ENCODE results near the gene KIF26A. TPM values are rescaled to one million over a fixed set of nuclear protein-coding genes. Genes with fewer than 3 reads are reported as not detected.
A peak's percentile ranks its signal among the peaks of the same experiment; 100 is the strongest.
"Not testable (repeated sequence)": the region's sequence is repeated elsewhere in the genome, so short reads cannot be mapped to it uniquely, and the experiment has no call there.

Gene KIF26A
- total RNA-seq, 1 experiment from 2014 or later: 5.5 TPM

GRCh38 chr14:104224131-104224505 is 85.7 kb downstream of the KIF26A start:
- ChIA-PET CTCF (no interaction called here), POLR2A (no interaction called here)
- TF ChIP-seq, protein P1, sequence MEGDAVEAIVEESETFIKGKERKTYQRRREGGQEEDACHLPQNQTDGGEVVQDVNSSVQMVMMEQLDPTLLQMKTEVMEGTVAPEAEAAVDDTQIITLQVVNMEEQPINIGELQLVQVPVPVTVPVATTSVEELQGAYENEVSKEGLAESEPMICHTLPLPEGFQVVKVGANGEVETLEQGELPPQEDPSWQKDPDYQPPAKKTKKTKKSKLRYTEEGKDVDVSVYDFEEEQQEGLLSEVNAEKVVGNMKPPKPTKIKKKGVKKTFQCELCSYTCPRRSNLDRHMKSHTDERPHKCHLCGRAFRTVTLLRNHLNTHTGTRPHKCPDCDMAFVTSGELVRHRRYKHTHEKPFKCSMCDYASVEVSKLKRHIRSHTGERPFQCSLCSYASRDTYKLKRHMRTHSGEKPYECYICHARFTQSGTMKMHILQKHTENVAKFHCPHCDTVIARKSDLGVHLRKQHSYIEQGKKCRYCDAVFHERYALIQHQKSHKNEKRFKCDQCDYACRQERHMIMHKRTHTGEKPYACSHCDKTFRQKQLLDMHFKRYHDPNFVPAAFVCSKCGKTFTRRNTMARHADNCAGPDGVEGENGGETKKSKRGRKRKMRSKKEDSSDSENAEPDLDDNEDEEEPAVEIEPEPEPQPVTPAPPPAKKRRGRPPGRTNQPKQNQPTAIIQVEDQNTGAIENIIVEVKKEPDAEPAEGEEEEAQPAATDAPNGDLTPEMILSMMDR (IDR thresholded peaks at IDR 0.05; ENCODE audit: insufficient read depth in 1 of 2, low read depth in 1 of 2, low read length in 1 of 2, severe bottlenecking in 1 of 2, unreplicated experiment in 1 of 2): no peak
- Histone ChIP-seq H3K27me3 (replicated peaks; ENCODE audit: control insufficient read depth, insufficient read depth, low read length) (no peaks in the 10 kb centered on the region), H3K36me3 (ENCODE audit: control insufficient read depth, insufficient read depth, low read length) (no peaks in the 10 kb centered on the region), H3K4me3 (ENCODE audit: low read depth, low read length) (no peak overlapping the region), H3K9me3 (peaks cover 6% of the 10 kb centered on the region), H3K4me1 (0 out of 2 replicates have a peak, but pooled peaks cover 4% of the 10 kb centered on the region)
- Mint-ChIP-seq H3K27ac (ENCODE audit: unreplicated experiment) (no peak overlapping the region), H3K9me3 (ENCODE audit: unreplicated experiment) (no peaks in the 10 kb centered on the region), H3K4me1 (ENCODE audit: low read depth, unreplicated experiment) (no peaks in the 10 kb centered on the region), H3K27me3 (ENCODE audit: insufficient read depth, unreplicated experiment) (no peaks in the 10 kb centered on the region), H3K4me3 (ENCODE audit: unreplicated experiment) (no peak overlapping the region), H3K36me3 (ENCODE audit: insufficient read depth, unreplicated experiment) (no peaks in the 10 kb centered on the region)
- no peak for DNase-seq
- no TSS peak for BruUV-seq (replicated peaks)
- intact Hi-C loops (cut with micrococcal nuclease; ENCODE audit: unreplicated experiment): no loop called here

DNA sequence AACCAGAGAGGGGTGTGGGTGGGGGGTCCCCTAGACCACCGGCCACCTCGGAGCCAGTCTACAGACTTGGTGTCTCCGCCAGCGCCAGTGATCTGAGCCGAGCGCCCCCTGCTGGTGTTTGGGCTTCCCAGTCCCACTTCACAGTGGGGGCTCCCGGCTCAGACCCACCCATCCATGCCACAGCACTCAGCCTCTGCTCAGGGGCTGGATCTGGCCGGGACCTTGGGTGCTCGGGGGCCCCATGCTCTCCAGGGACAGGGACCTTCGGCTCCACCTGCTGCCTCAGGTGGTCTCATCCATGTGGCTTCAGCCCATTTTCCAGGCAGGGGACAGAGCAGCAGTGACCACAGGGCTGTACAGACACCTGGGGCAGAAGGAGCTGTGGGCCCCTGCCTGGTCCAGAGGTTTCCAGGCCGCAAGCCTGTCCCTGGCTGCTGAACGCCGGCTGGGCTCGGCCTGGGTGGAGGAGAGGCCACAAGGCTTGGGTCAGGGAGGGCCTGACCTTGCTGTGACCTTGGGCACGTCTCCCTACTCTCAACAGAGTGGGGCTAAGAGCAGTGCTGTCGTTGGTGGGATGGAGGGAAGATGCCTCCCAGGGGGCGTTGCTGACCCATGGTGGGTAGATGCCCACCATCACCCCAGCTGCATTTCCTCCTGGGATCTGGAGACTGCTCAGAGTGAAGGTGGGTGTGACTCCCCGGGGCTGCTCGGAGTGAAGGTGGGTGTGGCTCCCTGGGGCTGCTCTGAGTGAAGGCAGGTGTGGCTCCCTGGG is 86.3 kb downstream of the KIF26A start:
- no peaks in the 10 kb centered on the region for H3K27me3 Mint-ChIP-seq (ENCODE audit: insufficient read depth, unreplicated experiment)
- H3K9me3 ChIP-seq: peaks cover 6% of the 10 kb centered on the region
- H3K36me3 Mint-ChIP-seq (ENCODE audit: insufficient read depth, unreplicated experiment): no peaks in the 10 kb centered on the region
- H3K4me3 ChIP-seq (ENCODE audit: low read depth, low read length): no peak overlapping the region
- no peaks in the 10 kb centered on the region for H3K27me3 ChIP-seq (replicated peaks; ENCODE audit: control insufficient read depth, insufficient read depth, low read length)
- H3K4me1 Mint-ChIP-seq (ENCODE audit: low read depth, unreplicated experiment): no peaks in the 10 kb centered on the region
- no peaks in the 10 kb centered on the region for H3K36me3 ChIP-seq (ENCODE audit: control insufficient read depth, insufficient read depth, low read length)
- H3K27ac Mint-ChIP-seq (ENCODE audit: unreplicated experiment): peak overlapping the region; percentile 53
- no peak for DNase-seq
- ChIA-PET POLR2A (no interaction called here), CTCF (interaction anchor here (0.5 kb wide), 1 partner anchor 57 kb away, joined by 3 read pairs; no protein-coding TSS in a partner anchor)
- TF ChIP-seq, protein P1 (IDR thresholded peaks at IDR 0.05; ENCODE audit: insufficient read depth in 1 of 2, low read depth in 1 of 2, low read length in 1 of 2, severe bottlenecking in 1 of 2, unreplicated experiment in 1 of 2): peak in 1 of 2 experiments; percentile 24
- peak overlapping the region; percentile 36 for H3K4me3 Mint-ChIP-seq (ENCODE audit: unreplicated experiment)
- no TSS peak for BruUV-seq (replicated peaks)
- H3K9me3 Mint-ChIP-seq (ENCODE audit: unreplicated experiment): no peaks in the 10 kb centered on the region
- intact Hi-C loops (cut with micrococcal nuclease; ENCODE audit: unreplicated experiment): no loop called here
- H3K4me1 ChIP-seq: 0 out of 2 replicates have a peak, but pooled peaks cover 4% of the 10 kb centered on the region

DNA sequence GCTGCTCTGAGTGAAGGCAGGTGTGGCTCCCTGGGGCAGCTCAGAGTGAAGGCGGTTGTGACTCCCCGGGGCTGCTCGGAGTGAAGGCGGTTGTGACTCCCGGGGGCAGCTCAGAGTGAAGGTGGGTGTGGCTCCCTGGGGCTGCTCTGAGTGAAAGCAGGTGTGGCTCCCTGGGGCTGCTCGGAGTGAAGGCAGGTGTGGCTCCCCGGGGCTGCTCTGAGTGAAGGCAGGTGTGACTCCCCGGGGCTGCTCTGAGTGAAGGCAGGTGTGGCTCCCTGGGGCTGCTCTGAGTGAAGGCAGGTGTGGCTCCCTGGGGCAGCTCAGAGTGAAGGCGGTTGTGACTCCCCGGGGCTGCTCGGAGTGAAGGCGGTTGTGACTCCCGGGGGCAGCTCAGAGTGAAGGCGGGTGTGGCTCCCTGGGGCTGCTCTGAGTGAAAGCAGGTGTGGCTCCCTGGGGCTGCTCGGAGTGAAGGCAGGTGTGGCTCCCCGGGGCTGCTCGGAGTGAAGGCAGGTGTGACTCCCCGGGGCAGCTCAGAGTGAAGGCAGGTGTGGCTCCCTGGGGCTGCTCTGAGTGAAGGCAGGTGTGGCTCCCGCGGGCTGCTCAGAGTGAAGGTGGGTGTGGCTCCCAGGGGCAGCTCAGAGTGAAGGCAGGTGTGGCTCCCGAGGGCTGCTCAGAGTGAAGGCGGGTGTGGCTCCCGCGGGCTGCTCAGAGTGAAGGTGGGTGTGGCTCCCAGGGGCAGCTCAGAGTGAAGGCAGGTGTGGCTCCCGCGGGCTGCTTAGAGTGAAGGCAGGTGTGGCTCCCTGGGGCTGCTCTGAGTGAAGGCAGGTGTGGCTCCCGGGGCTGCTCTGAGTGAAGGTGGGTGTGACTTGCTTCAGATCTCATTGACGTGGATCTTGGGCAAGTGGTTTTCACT is 87.1 kb downstream of the KIF26A start:
- H3K9me3 Mint-ChIP-seq (ENCODE audit: unreplicated experiment); H3K4me1 Mint-ChIP-seq (ENCODE audit: low read depth, unreplicated experiment); POLR2A ChIA-PET; H3K4me3 ChIP-seq (ENCODE audit: low read depth, low read length); H3K36me3 Mint-ChIP-seq (ENCODE audit: insufficient read depth, unreplicated experiment); H3K27me3 Mint-ChIP-seq (ENCODE audit: insufficient read depth, unreplicated experiment); intact Hi-C loops (cut with micrococcal nuclease; ENCODE audit: unreplicated experiment); H3K36me3 ChIP-seq (ENCODE audit: control insufficient read depth, insufficient read depth, low read length); H3K4me1 ChIP-seq; BruUV-seq (replicated peaks); H3K9me3 ChIP-seq; H3K27me3 ChIP-seq (replicated peaks; ENCODE audit: control insufficient read depth, insufficient read depth, low read length): not testable (repeated sequence)
- CTCF ChIA-PET: interaction anchor here (0.7 kb wide), 1 partner anchor 12 kb away, joined by 3 read pairs; no protein-coding TSS in a partner anchor
- peak overlapping the region; percentile 36 for H3K4me3 Mint-ChIP-seq (ENCODE audit: unreplicated experiment)
- H3K27ac Mint-ChIP-seq (ENCODE audit: unreplicated experiment): peak overlapping the region; percentile 53
- peak; percentile 72 to 83 for DNase-seq
